ENCODE results near the gene GTF2H2C_2.
A peak's percentile ranks its signal among the peaks of the same experiment; 100 is the strongest.
"Not testable (repeated sequence)": the region's sequence is repeated elsewhere in the genome, so short reads cannot be mapped to it uniquely, and the experiment has no call there.

Gene GTF2H2C_2

DNA sequence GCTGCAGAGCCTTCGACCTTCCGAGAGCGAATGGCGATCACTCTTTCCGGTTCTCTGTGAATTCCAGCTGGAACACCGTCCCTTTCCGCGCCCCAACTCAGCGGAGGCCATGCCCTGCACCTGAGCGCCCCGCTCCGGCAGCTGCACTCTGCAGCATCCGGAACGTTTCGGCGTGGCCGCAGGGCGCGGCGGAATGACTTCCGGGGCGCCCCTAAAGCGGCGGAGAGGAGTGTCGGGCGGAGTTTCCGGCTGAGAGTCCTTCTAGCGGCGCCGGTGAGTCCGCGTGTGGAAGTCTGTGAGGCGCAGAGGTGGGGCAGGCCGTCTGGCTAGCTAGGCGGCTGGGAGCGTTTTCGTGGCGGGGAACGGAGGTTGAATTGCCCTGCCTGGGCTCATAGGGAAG lies at the start of gene GTF2H2C_2:
TSS of gene GTF2H2C_2 (plus strand) at position 252 of the 400 bp plus-strand sequence.
- H3K27me3 ChIP-seq (ENCODE audit: low read depth); H3K4me3 ChIP-seq; H3K4me1 ChIP-seq; H3K27ac ChIP-seq; intact Hi-C loops (cut with DNase I); H3K9me3 ChIP-seq; DNase-seq; H3K36me3 ChIP-seq: not testable (repeated sequence)
- ATAC-seq = peak; percentile 98 to 99

DNA sequence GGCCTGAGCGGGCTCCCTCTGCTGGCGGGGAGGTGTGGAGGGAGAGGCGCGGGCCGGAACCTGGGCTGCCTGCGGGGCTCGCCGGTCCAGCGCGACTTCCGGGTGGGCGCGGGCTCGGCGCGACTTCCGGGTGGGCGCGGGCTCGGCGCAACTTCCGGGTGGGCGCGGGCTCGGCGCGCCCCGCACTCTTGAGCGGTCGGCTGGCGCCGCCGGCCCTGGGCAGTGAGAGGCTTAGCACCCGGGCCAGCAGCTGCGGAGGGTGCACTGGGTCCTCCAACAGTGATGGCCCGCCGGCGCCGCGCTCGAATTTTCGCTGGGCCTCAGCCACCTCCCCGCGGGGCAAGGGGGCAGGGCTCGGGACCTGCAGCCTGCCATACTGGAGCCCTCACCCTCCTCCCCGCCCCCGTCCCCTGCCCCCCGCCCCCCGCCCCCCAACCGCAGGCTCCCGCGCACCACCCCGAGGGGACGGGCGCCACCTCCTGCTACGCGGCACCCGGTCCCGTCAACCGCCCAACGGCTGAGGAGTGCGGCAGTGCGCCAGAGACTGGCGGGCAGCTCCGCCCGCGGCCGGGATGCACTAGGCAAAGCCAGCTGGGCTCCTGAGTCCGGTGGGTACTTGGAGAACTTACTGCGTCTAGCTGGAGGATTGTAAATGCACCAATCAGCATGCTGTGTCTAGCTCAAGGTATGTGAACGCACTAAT lies 14.0 kb upstream of the GTF2H2C_2 start:
- peak in 1 of 2 donors; percentile 85 for ATAC-seq
- H3K4me3 ChIP-seq = peak overlapping the region; percentile 49
- H3K27me3 ChIP-seq (ENCODE audit: low read depth); intact Hi-C loops (cut with DNase I); H3K9me3 ChIP-seq; H3K4me1 ChIP-seq; H3K36me3 ChIP-seq: not testable (repeated sequence)
- H3K27ac ChIP-seq = peak overlapping the region; percentile 73
- DNase-seq = peak; percentile 56

DNA sequence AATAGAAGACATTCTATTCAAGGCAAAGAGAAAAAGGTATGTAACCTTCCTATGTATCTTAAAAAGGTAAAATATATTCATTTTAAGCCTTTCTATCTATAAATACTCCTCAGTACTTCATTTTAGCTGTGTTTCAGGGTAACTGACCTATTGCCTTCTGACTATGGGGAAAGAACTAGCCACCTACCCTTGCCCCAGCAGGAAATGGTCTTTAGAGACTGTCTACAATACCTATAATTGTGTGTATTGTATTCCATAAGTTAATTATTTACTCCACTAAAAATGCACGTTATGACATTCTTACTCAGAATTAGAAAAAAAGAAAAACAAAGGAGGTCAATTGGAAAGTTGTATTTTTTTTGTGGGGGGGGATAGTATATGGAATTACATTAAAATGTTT lies 6.2 kb downstream of the GTF2H2C_2 start:
- H3K27ac ChIP-seq; DNase-seq; H3K4me3 ChIP-seq; intact Hi-C loops (cut with DNase I); ATAC-seq; H3K4me1 ChIP-seq; H3K36me3 ChIP-seq; H3K9me3 ChIP-seq; H3K27me3 ChIP-seq (ENCODE audit: low read depth): not testable (repeated sequence)

DNA sequence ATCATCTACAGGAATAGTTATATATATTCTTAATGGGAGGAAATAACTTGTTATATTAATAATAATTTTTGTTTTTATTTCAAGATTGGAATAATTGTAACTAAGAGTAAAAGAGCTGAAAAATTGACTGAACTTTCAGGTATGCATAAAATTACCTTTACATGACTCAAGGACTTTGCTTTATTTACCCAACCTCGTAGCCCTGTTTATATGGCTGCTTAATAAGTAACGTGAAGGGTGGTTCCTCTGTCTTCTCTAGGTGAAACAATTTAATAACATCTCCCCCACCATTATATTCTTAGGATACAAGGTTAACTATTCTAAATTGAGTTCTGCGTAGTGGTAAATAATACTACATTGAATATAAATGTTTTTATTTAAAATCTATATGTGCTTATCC lies 8.0 kb downstream of the GTF2H2C_2 start:
- H3K9me3 ChIP-seq; H3K27me3 ChIP-seq (ENCODE audit: low read depth); H3K36me3 ChIP-seq; DNase-seq; H3K4me3 ChIP-seq; H3K4me1 ChIP-seq; intact Hi-C loops (cut with DNase I); H3K27ac ChIP-seq; ATAC-seq: not testable (repeated sequence)

DNA sequence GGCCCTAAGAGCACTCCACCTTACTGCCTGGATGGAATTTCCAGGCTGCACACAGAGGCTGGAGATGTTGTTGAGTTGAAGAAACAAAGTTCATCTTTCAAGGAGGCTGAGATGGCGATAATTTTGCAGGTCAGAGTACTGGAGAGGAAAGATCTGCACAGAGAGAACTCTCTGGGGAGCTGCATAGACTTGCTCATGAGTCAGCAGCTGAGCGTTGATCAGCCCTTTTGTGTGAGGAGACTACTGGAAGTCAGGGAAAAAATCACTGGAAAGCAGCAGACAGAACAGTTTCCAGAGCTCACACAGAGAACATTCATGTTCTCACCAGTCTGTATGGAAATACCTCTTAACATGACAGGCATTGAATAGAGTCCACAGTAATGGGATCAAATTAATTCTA lies 23.4 kb downstream of the GTF2H2C_2 start:
- H3K27me3 ChIP-seq (ENCODE audit: low read depth); H3K27ac ChIP-seq; H3K4me1 ChIP-seq; intact Hi-C loops (cut with DNase I); H3K36me3 ChIP-seq; ATAC-seq; H3K4me3 ChIP-seq; DNase-seq; H3K9me3 ChIP-seq: not testable (repeated sequence)

DNA sequence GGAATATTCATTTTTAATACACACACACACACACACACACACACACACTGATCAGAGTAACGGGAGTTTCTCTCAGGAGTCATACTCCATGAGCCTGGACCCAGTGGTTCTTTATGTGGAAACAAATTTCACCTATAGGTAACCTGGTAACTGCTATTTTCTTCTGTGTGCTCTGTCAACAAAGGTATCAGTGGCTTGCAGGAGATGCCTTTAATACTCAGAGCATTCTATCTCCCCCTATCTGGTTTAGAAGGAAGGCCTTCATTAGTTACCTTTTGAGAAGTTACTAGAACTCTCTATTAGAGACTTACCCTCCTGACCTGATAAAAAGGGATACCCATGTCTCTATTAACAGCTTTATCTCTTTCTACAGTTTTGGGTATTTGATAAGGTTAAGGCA lies 34.4 kb downstream of the GTF2H2C_2 start:
- H3K4me1 ChIP-seq; H3K27me3 ChIP-seq (ENCODE audit: low read depth); H3K27ac ChIP-seq; H3K36me3 ChIP-seq; intact Hi-C loops (cut with DNase I); H3K4me3 ChIP-seq; DNase-seq; ATAC-seq; H3K9me3 ChIP-seq: not testable (repeated sequence)

DNA sequence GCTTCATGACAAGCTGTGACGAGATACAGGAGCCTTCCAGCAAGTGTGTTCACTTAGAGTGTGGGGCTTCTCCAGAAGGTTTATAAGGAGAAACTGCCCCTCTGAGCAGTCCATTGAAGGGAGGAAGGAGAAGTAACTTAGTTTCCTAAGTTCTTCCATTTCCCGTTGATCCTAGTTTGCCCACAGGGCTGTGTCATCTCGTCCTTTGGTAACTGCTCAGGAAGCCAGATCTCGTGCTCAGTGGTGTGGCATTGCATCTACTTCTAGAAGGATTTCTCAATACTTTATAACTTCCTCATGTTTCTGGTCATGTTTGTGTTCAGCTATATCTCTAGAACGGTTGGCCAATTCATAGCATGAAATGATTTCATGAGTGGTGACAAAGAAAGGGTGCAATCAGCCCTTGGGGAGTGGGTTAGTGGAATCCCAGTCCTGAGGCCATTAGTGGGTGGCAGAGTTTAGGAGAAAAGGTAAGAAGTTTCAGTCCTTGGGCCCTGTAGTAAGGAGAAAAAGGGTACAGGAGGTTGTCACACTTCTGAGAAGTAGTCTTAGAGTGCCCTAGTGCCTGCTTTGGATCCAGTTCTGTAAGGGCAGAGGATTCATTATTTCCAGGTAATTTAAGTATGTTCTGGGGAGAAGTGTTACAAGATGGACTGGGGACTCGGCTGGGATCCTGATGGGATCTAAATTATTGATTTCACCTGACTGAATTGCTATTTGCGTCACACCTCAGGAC lies 36.2 kb downstream of the GTF2H2C_2 start:
- H3K4me1 ChIP-seq; H3K36me3 ChIP-seq; intact Hi-C loops (cut with DNase I); DNase-seq; H3K9me3 ChIP-seq; H3K4me3 ChIP-seq; H3K27me3 ChIP-seq (ENCODE audit: low read depth); H3K27ac ChIP-seq: not testable (repeated sequence)
- peak; percentile 85 to 87 for ATAC-seq

DNA sequence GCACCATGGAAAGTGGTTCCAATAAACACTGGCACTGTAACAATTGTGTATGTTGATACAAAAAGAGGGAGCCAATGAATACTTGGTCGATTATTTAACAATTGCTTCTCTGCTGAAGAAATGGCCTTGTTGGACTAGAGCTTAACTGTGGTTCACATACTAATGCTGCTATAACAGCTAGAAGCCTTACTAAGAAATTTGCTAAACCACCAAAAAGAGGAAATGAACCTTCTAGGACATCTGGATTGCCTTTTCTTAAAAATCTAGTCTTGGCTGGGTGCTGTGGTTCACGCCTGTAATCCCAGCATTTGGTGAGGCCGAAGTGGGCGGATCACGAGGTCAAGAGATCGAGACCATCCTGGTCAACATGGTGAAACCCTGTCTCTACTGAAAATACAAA lies 41.9 kb downstream of the GTF2H2C_2 start:
- ATAC-seq = peak; percentile 56 to 61
- H3K4me3 ChIP-seq; H3K9me3 ChIP-seq; DNase-seq; intact Hi-C loops (cut with DNase I); H3K27me3 ChIP-seq (ENCODE audit: low read depth); H3K36me3 ChIP-seq; H3K27ac ChIP-seq; H3K4me1 ChIP-seq: not testable (repeated sequence)

DNA sequence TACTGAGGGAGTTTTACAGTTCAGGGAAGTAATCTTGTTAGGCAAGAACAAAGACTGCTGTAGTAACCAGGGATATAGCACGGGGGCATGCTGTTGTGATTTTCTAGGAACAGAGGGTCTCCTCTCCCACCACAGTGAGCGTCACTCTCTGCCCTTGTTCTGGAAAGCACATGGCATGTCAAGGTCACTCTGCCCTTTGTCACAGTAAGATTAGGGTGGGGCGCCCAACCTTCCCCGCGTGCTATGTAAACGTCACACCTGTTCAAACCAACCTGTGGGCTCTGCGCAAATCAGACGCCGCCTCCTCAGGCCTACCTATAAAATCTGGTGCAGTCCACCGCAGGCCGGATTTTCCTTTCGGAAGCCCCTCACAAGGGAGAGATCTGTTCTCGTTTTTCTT lies 44.0 kb downstream of the GTF2H2C_2 start:
- H3K4me1 ChIP-seq; H3K27me3 ChIP-seq (ENCODE audit: low read depth); H3K27ac ChIP-seq; H3K4me3 ChIP-seq; ATAC-seq; DNase-seq; intact Hi-C loops (cut with DNase I); H3K9me3 ChIP-seq; H3K36me3 ChIP-seq: not testable (repeated sequence)

DNA sequence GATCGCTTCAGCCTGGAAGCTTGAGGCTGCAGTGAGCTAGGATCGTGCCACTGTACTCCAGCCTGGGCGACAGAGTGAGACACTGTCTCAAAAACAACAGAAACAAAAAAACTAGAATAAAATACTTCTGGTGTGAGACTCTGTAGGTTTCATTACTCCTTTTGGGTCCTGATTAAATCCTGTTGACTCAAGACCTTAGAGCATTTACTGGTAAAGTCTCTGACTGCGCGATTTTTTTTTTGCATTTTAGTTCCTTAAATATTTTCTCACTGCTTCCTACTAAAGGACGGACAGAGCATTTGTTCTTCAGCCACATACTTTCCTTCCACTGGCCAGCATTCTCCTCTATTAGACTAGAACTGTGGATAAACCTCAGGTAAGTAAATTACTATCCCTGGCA lies 46.8 kb downstream of the GTF2H2C_2 start:
- ATAC-seq; H3K4me1 ChIP-seq; H3K36me3 ChIP-seq; H3K9me3 ChIP-seq; H3K4me3 ChIP-seq; H3K27me3 ChIP-seq (ENCODE audit: low read depth); intact Hi-C loops (cut with DNase I); DNase-seq; H3K27ac ChIP-seq: not testable (repeated sequence)

DNA sequence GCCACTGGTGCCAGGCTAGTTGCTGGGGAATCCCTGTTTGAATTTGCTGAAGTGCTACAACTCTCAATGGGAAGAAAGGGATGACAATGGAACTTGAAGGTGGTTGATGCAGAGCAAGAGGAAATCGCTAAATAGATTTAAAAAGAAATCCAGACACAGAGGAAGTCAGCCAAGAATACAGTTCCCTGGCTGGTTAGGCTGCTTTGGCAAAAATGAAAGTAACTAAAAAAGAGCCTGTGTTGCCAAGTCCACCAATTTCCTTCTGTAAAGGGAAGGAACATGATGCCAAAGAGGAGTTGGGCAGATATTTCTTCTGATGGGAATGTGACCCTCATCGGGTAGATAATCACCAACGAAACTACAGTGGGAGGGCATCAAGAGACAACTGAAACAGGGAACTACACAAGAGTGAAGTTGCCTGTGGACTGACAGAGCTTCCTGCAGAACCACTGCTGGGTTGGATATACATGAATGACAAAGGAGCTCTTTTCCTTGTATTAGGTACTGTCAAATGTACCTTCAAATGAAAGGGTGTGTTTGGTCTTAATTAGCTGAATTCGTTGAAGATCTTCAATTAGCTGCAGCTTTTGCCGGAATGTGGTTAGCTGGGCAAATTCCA lies 49.0 kb downstream of the GTF2H2C_2 start:
- H3K36me3 ChIP-seq; H3K4me3 ChIP-seq; H3K9me3 ChIP-seq; H3K27ac ChIP-seq; DNase-seq; H3K27me3 ChIP-seq (ENCODE audit: low read depth); intact Hi-C loops (cut with DNase I); H3K4me1 ChIP-seq: not testable (repeated sequence)
- peak; percentile 51 to 63 for ATAC-seq

DNA sequence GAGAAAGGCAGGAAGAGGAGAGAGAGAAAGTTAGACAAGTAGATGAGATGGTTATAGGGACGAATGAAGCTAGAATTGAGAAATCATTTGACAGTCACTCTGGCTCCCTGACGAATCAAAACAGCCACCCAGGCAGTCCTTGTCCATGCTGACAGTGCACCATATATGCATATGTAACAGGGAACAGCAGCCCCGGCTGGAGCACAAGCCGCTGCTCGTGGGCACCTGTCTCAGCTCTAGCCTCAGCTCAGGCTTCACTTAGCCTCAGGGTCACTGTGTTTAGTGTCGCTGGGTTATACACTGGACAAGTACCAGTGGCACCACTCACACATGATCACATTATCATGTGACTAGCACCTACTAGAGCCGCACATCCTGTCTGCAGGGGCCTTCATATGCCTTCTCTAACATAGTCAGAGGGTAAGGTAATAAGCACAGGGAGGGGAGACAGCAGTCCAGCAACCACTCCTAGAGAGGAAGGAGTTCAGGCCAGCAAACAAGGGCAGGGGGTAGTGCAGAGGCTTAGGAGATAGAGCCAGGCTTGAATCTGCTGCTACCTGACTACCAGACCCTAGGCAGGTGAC lies 54.9 kb downstream of the GTF2H2C_2 start:
- DNase-seq; H3K4me3 ChIP-seq; H3K9me3 ChIP-seq; intact Hi-C loops (cut with DNase I); H3K4me1 ChIP-seq; H3K27ac ChIP-seq; H3K27me3 ChIP-seq (ENCODE audit: low read depth); H3K36me3 ChIP-seq; ATAC-seq: not testable (repeated sequence)
